ENCODE results near the gene TTC9B.
"Not testable (repeated sequence)": the region's sequence is repeated elsewhere in the genome, so short reads cannot be mapped to it uniquely, and the experiment has no call there.

Gene TTC9B

DNA sequence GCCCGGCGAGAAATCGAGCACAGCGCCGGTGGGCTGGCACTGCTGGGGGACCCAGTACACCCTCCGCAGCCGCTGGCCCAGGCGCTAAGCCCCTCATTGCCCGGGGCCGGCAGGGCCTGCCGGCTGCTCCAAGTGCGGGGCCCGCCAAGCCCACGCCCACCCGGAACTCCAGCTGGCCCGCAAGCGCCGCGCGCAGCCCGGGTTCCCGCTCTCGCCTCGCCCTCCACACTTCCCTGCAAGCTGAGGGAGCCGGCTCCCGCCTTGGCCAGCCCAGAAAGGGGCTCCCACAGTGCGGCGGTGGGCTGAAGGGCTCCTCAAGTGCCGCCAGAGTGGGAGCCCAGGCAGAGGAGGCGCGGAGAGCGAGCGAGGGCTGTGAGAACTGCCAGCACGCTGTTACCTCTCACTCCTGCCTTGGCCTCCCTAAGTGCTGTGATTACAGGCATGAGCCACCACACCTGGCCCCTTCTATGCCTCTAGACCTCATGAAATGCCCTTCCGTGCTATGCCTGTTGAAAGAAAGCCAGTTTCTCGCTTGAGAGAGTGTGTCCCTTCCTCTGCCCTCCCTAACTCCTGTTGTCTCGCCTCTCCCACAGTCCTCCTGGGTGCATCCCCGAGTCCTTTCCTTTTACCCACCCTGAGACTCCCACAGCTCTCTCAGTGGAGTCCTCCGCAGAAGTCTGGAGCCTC lies 47.7 kb downstream of the TTC9B start:
- DNase-seq (ENCODE audit: low spot score): not testable (repeated sequence)

DNA sequence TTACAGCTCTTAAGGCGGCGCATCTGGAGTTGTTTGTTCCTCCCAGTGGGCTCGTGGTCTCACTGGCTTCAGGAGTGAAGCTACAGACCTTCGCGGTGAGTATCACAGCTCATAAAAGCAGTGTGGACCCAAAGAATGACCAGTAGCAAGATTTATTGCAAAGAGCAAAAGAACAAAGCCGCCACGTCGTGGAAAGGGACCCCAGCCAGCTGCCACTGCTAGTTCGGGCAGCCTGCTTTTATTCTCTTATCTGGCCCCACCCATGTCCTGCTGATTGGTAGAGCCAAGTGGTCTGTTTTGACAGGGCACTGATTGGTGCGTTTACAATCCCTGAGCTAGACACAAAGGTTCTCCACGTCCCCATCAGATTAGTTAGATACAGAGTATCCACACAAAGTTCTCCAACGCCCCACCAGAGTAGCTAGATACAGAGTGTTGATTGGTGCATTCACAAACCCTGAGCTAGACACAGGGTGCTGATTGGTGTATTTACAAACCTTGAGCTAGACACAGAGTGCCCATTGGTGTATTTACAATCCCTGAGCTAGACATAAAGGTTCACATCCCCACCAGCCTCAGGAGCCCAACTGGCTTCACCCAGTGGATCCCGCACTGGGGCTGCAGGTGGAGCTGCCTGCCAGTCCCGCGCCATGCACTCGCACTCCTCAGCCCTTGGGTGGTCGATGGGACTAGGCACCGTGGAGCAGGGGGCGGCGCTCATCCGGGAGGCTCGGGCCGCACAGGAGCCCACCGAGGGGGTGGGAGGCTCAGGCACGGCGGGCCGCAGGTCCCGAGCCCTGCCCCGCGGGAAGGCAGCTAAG lies 48.5 kb downstream of the TTC9B start:
- not testable (repeated sequence) for DNase-seq (ENCODE audit: low spot score)

Data from LoVo (cell line).